C4-2B (cell line): Measurements from ENCODE around the gene KCNK15.

ENCODE experiments used
- CTCF ChIP-seq: fragments of 450-650 bp; conservative IDR thresholded peaks from 2 replicates; pipeline ENCODE4 v1.5.1; 2017; ENCODE audit warnings: mild to moderate bottlenecking
- ZFX ChIP-seq: fragments of 450-650 bp; IDR thresholded peaks from 2 replicates; pipeline ENCODE4 v1.6.1; 2017

DNA sequence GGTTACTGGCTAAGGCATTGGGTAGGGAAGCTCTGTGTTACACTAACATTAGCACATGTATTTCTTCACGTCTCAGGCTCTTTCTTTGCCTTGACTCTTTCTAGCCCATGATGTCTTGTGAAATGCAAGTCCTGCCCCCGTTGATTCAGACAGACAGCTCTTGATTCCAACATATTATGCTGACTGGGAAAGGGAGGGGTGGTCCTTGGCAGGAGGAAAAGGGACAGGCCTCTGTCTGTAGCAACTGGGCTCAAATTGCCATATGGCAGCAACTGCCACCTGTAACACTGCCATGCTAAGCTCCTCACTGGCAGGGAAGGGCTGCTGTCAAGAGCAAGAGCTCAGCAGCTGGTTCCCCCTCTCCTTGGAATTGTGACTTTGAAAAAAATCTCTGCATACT is 5.7 kb upstream of the KCNK15 start:
- TF ChIP-seq CTCF (no peak), ZFX (no peak)
